ENCODE results near the gene PHKB. TPM values are rescaled to one million over a fixed set of nuclear protein-coding genes. Genes with fewer than 3 reads are reported as not detected.

PHKB gene
- polyA plus RNA-seq, 1 donor (not counting 4 experiments of a cell fraction or from before 2014, with no cell fraction given), result 71.7 TPM

- H3K27ac ChIP-seq (ENCODE audit: control insufficient read depth, insufficient read depth, low read length), result no peak overlapping the region
- H3K79me2 ChIP-seq (ENCODE audit: control insufficient read depth, insufficient read depth, low read length), result no peaks in the 10 kb centered on the region
- H3K9me1 ChIP-seq (ENCODE audit: control insufficient read depth, extremely low read depth, insufficient read depth, low read length), result no peaks in the 10 kb centered on the region
- DNase-seq (ENCODE audit: low read depth, low spot score) (no peak), FAIRE-seq (no peak)
- H3K36me3 ChIP-seq (ENCODE audit: control insufficient read depth in 2 of 2, extremely low read depth in 1 of 2, insufficient read depth in 2 of 2, low read length in 2 of 2), result peaks cover 0 to 2% of the 10 kb centered on the region in 2 experiments
- no peaks in the 10 kb centered on the region for H4K20me1 ChIP-seq (ENCODE audit: control insufficient read depth, extremely low read depth, insufficient read depth, low read length)
- TF ChIP-seq EZH2 (IDR thresholded peaks at IDR 0.05; ENCODE audit: low read length), result no peak
- TF ChIP-seq, protein P1, sequence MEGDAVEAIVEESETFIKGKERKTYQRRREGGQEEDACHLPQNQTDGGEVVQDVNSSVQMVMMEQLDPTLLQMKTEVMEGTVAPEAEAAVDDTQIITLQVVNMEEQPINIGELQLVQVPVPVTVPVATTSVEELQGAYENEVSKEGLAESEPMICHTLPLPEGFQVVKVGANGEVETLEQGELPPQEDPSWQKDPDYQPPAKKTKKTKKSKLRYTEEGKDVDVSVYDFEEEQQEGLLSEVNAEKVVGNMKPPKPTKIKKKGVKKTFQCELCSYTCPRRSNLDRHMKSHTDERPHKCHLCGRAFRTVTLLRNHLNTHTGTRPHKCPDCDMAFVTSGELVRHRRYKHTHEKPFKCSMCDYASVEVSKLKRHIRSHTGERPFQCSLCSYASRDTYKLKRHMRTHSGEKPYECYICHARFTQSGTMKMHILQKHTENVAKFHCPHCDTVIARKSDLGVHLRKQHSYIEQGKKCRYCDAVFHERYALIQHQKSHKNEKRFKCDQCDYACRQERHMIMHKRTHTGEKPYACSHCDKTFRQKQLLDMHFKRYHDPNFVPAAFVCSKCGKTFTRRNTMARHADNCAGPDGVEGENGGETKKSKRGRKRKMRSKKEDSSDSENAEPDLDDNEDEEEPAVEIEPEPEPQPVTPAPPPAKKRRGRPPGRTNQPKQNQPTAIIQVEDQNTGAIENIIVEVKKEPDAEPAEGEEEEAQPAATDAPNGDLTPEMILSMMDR (optimal IDR thresholded peaks at IDR 0.05 in 1 of 3, IDR thresholded peaks at IDR 0.05 in 1 of 3, conservative IDR thresholded peaks at IDR 0.05 in 1 of 3; ENCODE audit: extremely low read depth in 1 of 3, insufficient read depth in 2 of 3, low read length in 3 of 3), result no peak
- H3K4me1 ChIP-seq (ENCODE audit: control insufficient read depth, extremely low read depth, insufficient read depth, low read length), result peaks cover 9% of the 10 kb centered on the region
- H3K9me3 ChIP-seq (ENCODE audit: control insufficient read depth, low read depth, low read length), result no peaks in the 10 kb centered on the region
- no peak overlapping the region for H2AFZ ChIP-seq (ENCODE audit: control insufficient read depth, low read length)
- H3K4me2 ChIP-seq (ENCODE audit: control insufficient read depth, extremely low read depth, insufficient read depth, low read depth, low read length), result no peak overlapping the region
- H3K4me3 ChIP-seq (ENCODE audit: control insufficient read depth in 2 of 3, extremely low read depth in 1 of 3, insufficient read depth in 2 of 3, low read depth in 1 of 3, low read length in 3 of 3), result no peak overlapping the region
- dilution Hi-C loops (cut with MboI; ENCODE audit: extremely low pct_ligation_motif_present, low sequenced_read_pairs), result no loop called here
- H3K27me3 ChIP-seq (ENCODE audit: control insufficient read depth, extremely low read depth, insufficient read depth, low read length), result no peaks in the 10 kb centered on the region
- H3K9ac ChIP-seq (ENCODE audit: control insufficient read depth, extremely low read depth, insufficient read depth, low read length), result no peak overlapping the region
Measured at GRCh38 chr16:47611042-47611441, 149.9 kb downstream of the PHKB start.

DNA sequence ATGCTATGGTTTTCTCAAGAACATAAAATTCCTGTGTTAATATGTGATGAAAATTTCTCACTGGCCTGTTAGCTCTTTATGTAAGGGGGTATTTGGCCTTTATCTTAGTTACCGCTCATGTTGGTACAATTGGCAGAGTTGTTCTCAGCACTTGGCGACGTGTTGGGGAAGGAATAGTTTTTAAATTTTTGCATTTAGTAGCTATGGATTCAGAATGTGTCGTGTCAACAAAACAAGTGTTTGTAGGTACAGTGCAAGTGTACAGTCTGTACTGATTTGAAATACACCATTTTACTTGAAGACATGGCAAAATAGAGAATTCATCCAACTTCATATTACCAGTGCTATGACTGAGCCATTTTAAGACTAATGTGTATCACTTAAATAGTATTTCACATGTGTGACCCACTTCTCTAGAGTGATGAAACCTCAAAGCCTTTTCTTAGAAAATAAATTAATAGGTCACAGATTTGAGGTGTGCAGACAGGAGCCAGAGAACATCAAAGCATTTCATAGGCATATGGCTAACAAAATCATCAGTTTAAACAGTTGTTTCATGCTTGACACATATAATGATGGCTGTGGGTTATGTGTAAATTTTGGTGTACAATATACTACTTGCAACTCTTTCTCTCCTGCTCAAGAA lies 150.8 kb downstream of the PHKB start:
- H3K36me3 ChIP-seq (ENCODE audit: control insufficient read depth in 2 of 2, extremely low read depth in 1 of 2, insufficient read depth in 2 of 2, low read length in 2 of 2), result peaks cover 0 to 2% of the 10 kb centered on the region in 2 experiments
- TF ChIP-seq, protein P1 (optimal IDR thresholded peaks at IDR 0.05 in 1 of 3, IDR thresholded peaks at IDR 0.05 in 1 of 3, conservative IDR thresholded peaks at IDR 0.05 in 1 of 3; ENCODE audit: extremely low read depth in 1 of 3, insufficient read depth in 2 of 3, low read length in 3 of 3), result no peak
- H3K4me2 ChIP-seq (ENCODE audit: control insufficient read depth, extremely low read depth, insufficient read depth, low read depth, low read length), result no peak overlapping the region
- H4K20me1 ChIP-seq (ENCODE audit: control insufficient read depth, extremely low read depth, insufficient read depth, low read length), result no peaks in the 10 kb centered on the region
- H3K9me1 ChIP-seq (ENCODE audit: control insufficient read depth, extremely low read depth, insufficient read depth, low read length), result no peaks in the 10 kb centered on the region
- H3K79me2 ChIP-seq (ENCODE audit: control insufficient read depth, insufficient read depth, low read length), result no peaks in the 10 kb centered on the region
- FAIRE-seq (peak; percentile 66), DNase-seq (ENCODE audit: low read depth, low spot score) (no peak)
- H2AFZ ChIP-seq (ENCODE audit: control insufficient read depth, low read length), result no peak overlapping the region
- H3K4me3 ChIP-seq (ENCODE audit: control insufficient read depth in 2 of 3, extremely low read depth in 1 of 3, insufficient read depth in 2 of 3, low read depth in 1 of 3, low read length in 3 of 3), result no peak overlapping the region
- no peak overlapping the region for H3K27ac ChIP-seq (ENCODE audit: control insufficient read depth, insufficient read depth, low read length)
- H3K27me3 ChIP-seq (ENCODE audit: control insufficient read depth, extremely low read depth, insufficient read depth, low read length), result no peaks in the 10 kb centered on the region
- dilution Hi-C loops (cut with MboI; ENCODE audit: extremely low pct_ligation_motif_present, low sequenced_read_pairs), result no loop called here
- H3K4me1 ChIP-seq (ENCODE audit: control insufficient read depth, extremely low read depth, insufficient read depth, low read length), result peaks cover 9% of the 10 kb centered on the region
- H3K9ac ChIP-seq (ENCODE audit: control insufficient read depth, extremely low read depth, insufficient read depth, low read length), result no peak overlapping the region
- no peaks in the 10 kb centered on the region for H3K9me3 ChIP-seq (ENCODE audit: control insufficient read depth, low read depth, low read length)
